ENCODE measurements around the gene CEP131.

GRCh38 chr17:81179861-81180260 is 42.9 kb downstream of the CEP131 start:
- TF ChIP-seq, protein P1, sequence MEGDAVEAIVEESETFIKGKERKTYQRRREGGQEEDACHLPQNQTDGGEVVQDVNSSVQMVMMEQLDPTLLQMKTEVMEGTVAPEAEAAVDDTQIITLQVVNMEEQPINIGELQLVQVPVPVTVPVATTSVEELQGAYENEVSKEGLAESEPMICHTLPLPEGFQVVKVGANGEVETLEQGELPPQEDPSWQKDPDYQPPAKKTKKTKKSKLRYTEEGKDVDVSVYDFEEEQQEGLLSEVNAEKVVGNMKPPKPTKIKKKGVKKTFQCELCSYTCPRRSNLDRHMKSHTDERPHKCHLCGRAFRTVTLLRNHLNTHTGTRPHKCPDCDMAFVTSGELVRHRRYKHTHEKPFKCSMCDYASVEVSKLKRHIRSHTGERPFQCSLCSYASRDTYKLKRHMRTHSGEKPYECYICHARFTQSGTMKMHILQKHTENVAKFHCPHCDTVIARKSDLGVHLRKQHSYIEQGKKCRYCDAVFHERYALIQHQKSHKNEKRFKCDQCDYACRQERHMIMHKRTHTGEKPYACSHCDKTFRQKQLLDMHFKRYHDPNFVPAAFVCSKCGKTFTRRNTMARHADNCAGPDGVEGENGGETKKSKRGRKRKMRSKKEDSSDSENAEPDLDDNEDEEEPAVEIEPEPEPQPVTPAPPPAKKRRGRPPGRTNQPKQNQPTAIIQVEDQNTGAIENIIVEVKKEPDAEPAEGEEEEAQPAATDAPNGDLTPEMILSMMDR (IDR thresholded peaks at IDR 0.05; ENCODE audit: low read length), result no peak
- no peak for TF ChIP-seq EZH2phosphoT487 (IDR thresholded peaks at IDR 0.05; ENCODE audit: low read length)
